ENCODE results near the gene PHKB.

The PHKB gene

DNA sequence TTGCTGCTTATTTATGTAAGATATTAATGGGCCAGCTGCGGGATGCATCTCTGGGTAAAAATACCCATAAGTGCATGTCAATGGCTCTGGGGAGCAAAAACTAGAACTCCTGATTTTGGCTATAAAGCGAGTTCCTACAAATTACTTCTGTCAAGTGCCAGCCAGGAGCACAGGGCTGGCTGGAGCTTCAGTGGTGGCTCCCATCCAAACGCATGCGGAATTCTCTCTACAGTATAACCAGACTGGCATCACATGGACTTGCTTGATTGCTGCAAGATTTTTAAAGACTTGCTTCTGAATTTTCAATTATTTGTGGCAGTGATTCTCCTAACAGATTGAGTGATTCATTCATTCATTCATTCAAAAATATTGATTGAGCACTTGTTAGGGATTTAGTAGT, 260.9 kb downstream of the PHKB start:
- H3K36me3 ChIP-seq (replicated peaks; ENCODE audit: insufficient read depth, low read length): no peaks in the 10 kb centered on the region
- TF ChIP-seq EZH2 (optimal IDR thresholded peaks at IDR 0.05; ENCODE audit: low read depth, low read length) (no peak), EZH2phosphoT487 (IDR thresholded peaks at IDR 0.05; ENCODE audit: low read length) (no peak)
- TF ChIP-seq, protein P1, sequence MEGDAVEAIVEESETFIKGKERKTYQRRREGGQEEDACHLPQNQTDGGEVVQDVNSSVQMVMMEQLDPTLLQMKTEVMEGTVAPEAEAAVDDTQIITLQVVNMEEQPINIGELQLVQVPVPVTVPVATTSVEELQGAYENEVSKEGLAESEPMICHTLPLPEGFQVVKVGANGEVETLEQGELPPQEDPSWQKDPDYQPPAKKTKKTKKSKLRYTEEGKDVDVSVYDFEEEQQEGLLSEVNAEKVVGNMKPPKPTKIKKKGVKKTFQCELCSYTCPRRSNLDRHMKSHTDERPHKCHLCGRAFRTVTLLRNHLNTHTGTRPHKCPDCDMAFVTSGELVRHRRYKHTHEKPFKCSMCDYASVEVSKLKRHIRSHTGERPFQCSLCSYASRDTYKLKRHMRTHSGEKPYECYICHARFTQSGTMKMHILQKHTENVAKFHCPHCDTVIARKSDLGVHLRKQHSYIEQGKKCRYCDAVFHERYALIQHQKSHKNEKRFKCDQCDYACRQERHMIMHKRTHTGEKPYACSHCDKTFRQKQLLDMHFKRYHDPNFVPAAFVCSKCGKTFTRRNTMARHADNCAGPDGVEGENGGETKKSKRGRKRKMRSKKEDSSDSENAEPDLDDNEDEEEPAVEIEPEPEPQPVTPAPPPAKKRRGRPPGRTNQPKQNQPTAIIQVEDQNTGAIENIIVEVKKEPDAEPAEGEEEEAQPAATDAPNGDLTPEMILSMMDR (IDR thresholded peaks at IDR 0.05; ENCODE audit: low read length): no peak
- H4K20me1 ChIP-seq (ENCODE audit: insufficient read depth, low read length): no peaks in the 10 kb centered on the region
- H3K4me3 ChIP-seq (ENCODE audit: low read length): no peak overlapping the region
- no peaks in the 10 kb centered on the region for H3K9me3 ChIP-seq (replicated peaks; ENCODE audit: insufficient read depth, low read length)
- H3K9ac ChIP-seq (ENCODE audit: low read length): no peak overlapping the region
- no peaks in the 10 kb centered on the region for H3K79me2 ChIP-seq (ENCODE audit: low read length)
- DNase-seq: no peak
- no peaks in the 10 kb centered on the region for H3K9me2 ChIP-seq (replicated peaks; ENCODE audit: insufficient read depth, low read length)
- H3K4me2 ChIP-seq (ENCODE audit: low read depth, low read length): no peak overlapping the region
- H3K27me3 ChIP-seq (replicated peaks; ENCODE audit: insufficient read depth, low read length): no peaks in the 10 kb centered on the region
- no peak overlapping the region for H3K27ac ChIP-seq (ENCODE audit: low read length)
- H2AFZ ChIP-seq (ENCODE audit: low read length): no peak overlapping the region
- no peaks in the 10 kb centered on the region for H3F3A ChIP-seq (ENCODE audit: insufficient read depth, low read length)
- H3K4me1 ChIP-seq (ENCODE audit: low read length): no peaks in the 10 kb centered on the region

DNA sequence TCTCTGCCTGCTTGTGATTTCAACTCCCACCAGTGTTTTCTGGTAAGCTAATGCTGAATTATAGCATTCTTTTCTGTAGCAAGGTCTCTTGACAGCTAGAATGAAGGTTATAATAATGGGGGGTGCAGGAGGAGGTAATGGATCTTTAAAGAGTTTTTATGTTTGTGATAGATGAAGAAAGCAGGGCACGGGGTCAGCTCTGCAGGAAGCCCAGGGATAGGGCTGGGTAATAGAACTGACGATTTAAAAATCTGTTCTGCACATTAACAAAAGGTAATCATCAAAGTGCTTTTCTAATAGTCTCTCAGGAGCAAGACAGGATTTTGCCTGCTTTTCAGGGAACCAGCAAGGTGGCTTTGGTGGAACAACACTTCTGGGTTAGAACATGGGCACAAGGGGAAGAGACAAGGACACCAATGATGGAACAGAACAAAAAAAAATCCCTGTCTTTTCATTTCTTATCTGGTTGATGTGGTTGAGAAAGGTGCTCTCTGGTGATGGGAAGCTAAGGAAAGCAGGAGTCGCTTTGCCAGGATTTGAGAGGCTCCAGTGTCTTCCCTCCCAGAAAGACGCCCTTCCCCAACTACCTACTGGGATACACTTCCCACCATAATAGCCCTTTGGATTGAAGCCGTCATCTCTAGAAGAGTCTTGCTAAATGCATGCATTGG, 263.1 kb downstream of the PHKB start:
- H3K9ac ChIP-seq (ENCODE audit: low read length): no peak overlapping the region
- H3K36me3 ChIP-seq (replicated peaks; ENCODE audit: insufficient read depth, low read length): no peaks in the 10 kb centered on the region
- H3K27ac ChIP-seq (ENCODE audit: low read length): no peak overlapping the region
- TF ChIP-seq, protein P1 (IDR thresholded peaks at IDR 0.05; ENCODE audit: low read length): no peak
- no peak for TF ChIP-seq EZH2phosphoT487 (IDR thresholded peaks at IDR 0.05; ENCODE audit: low read length)
- TF ChIP-seq EZH2 (optimal IDR thresholded peaks at IDR 0.05; ENCODE audit: low read depth, low read length): no peak
- no peak overlapping the region for H3K4me3 ChIP-seq (ENCODE audit: low read length)
- DNase-seq: no peak
- H2AFZ ChIP-seq (ENCODE audit: low read length): no peak overlapping the region
- H3K79me2 ChIP-seq (ENCODE audit: low read length): no peaks in the 10 kb centered on the region
- H3K4me2 ChIP-seq (ENCODE audit: low read depth, low read length): no peak overlapping the region
- H4K20me1 ChIP-seq (ENCODE audit: insufficient read depth, low read length): no peaks in the 10 kb centered on the region
- no peaks in the 10 kb centered on the region for H3F3A ChIP-seq (ENCODE audit: insufficient read depth, low read length)
- no peaks in the 10 kb centered on the region for H3K9me3 ChIP-seq (replicated peaks; ENCODE audit: insufficient read depth, low read length)
- H3K27me3 ChIP-seq (replicated peaks; ENCODE audit: insufficient read depth, low read length): no peaks in the 10 kb centered on the region
- H3K4me1 ChIP-seq (ENCODE audit: low read length): no peaks in the 10 kb centered on the region
- H3K9me2 ChIP-seq (replicated peaks; ENCODE audit: insufficient read depth, low read length): no peaks in the 10 kb centered on the region

DNA sequence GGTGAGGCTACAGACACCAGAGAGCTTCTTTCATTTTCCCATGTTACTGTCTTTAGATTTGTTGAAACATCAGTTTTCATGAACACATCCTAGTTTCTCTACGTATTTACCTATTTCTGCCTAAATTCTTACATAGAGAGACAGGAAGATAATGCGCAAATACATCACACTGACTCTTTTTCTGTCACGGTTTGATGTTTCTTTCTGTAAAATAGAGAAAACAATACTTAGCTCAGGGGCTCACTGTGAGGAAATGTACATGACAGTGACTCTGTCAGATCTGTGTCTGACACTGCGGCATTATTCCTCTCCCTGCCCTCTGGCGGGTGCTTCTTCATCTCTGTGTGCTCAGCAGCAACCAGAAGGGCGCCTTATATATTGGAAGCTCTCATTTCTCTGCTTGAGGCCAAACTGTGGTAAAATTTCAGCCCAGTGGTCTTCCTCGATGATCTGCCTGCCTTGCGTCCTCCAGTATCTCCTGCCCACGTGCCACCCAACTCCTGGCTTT, 264.1 kb downstream of the PHKB start:
- no peaks in the 10 kb centered on the region for H3K79me2 ChIP-seq (ENCODE audit: low read length)
- no peaks in the 10 kb centered on the region for H3F3A ChIP-seq (ENCODE audit: insufficient read depth, low read length)
- DNase-seq: no peak
- no peaks in the 10 kb centered on the region for H3K9me2 ChIP-seq (replicated peaks; ENCODE audit: insufficient read depth, low read length)
- no peak overlapping the region for H3K4me3 ChIP-seq (ENCODE audit: low read length)
- H3K9me3 ChIP-seq (replicated peaks; ENCODE audit: insufficient read depth, low read length): no peaks in the 10 kb centered on the region
- H2AFZ ChIP-seq (ENCODE audit: low read length): no peak overlapping the region
- H3K4me2 ChIP-seq (ENCODE audit: low read depth, low read length): no peak overlapping the region
- H3K27me3 ChIP-seq (replicated peaks; ENCODE audit: insufficient read depth, low read length): no peaks in the 10 kb centered on the region
- no peak overlapping the region for H3K27ac ChIP-seq (ENCODE audit: low read length)
- H3K36me3 ChIP-seq (replicated peaks; ENCODE audit: insufficient read depth, low read length): no peaks in the 10 kb centered on the region
- H3K9ac ChIP-seq (ENCODE audit: low read length): no peak overlapping the region
- H4K20me1 ChIP-seq (ENCODE audit: insufficient read depth, low read length): no peaks in the 10 kb centered on the region
- H3K4me1 ChIP-seq (ENCODE audit: low read length): no peaks in the 10 kb centered on the region
- TF ChIP-seq, protein P1 (IDR thresholded peaks at IDR 0.05; ENCODE audit: low read length): no peak
- TF ChIP-seq EZH2 (optimal IDR thresholded peaks at IDR 0.05; ENCODE audit: low read depth, low read length) (no peak), EZH2phosphoT487 (IDR thresholded peaks at IDR 0.05; ENCODE audit: low read length) (no peak)

Data from MM.1S (cell line).